Body of pancreas (tissue), 4 donors: ENCODE results near the gene GCLC. TPM values are rescaled to one million over a fixed set of nuclear protein-coding genes. Genes with fewer than 3 reads are reported as not detected.
A peak's percentile ranks its signal among the peaks of the same experiment; 100 is the strongest.
"Not testable (repeated sequence)": the region's sequence is repeated elsewhere in the genome, so short reads cannot be mapped to it uniquely, and the experiment has no call there.

Experiments used
- ATAC-seq: fragments of 150-250 bp; one replicate; pipeline ENCODE4 v1.9.1; 2016
- DNase-seq, 4 donors: peaks; one replicate each; pipeline ENCODE4 v3.0.0-alpha.2; 2019
- H3K27ac ChIP-seq, 4 donors: fragments of 200-600 bp; sonication (generic); 1 replicate in 3 of 4; 2 replicates in 1 of 4; pipeline versions ENCODE4 v1.5.1 to v1.6.1; 2016 to 2019; ENCODE audit warnings: mild to moderate bottlenecking in 1 of 4, mixed read lengths in 1 of 4, moderate library complexity in 1 of 4
- H3K27me3 ChIP-seq, 2 donors: fragments of 200-600 bp; sonication (generic); one replicate each; pipeline ENCODE4 v1.6.0; 2016; ENCODE audit warnings: mild to moderate bottlenecking in 1 of 2
- H3K36me3 ChIP-seq, 2 donors: fragments of 200-600 bp; sonication (generic); replicated peaks in 1 of 2; 2 replicates each; pipeline ENCODE4 v1.5.1; 2016; ENCODE audit warnings: low read depth in 2 of 2; ENCODE audit not compliant: insufficient read depth in 1 of 2
- H3K4me1 ChIP-seq: fragments of 200-600 bp; sonication (generic); one replicate; pipeline ENCODE4 v1.6.0; 2016
- H3K4me3 ChIP-seq, 2 donors: fragments of 200-600 bp; sonication (generic); 1 replicate in 1 of 2; 2 replicates in 1 of 2; pipeline ENCODE4 v1.5.1; 2016 to 2019
- H3K9me3 ChIP-seq, 3 donors: fragments of 200-600 bp; sonication (generic); 1 replicate in 2 of 3; 2 replicates in 1 of 3; pipeline ENCODE4 v1.5.1; 2016
- POLR2A ChIP-seq, 3 donors: fragments of 450-650 bp; IDR thresholded peaks; one replicate each; pipeline ENCODE4 v1.6.1; 2016; ENCODE audit warnings: antibody characterized with exemption in 3 of 3, mild to moderate bottlenecking in 2 of 3
- WGBS, 2 donors: methylation state at CpG; one replicate each; pipeline ENCODE4 v1.1.5; 2017; 5-methylcytosine and 5-hydroxymethylcytosine counted together
- intact Hi-C: fragments of 100-400 bp; cut with DNase I; formaldehyde crosslinking; loops from one replicate; pipeline ENCODE4 v1.15.1; 2023
- total RNA-seq, 2 donors: library from RNA; depleted of rRNA; stranded (reverse); fragments of >200 nt; gene quantifications; one replicate each; pipeline ENCODE4 v1.1.0, GENCODE V29; 2016
- TF ChIP-seq, protein P1 (sequence below), 7 experiments: fragments of 450-650 bp in 4 of 7; fragments of 200-600 bp in 3 of 7; sonication (generic) in 3 of 7; IDR thresholded peaks; one replicate each; pipeline ENCODE4 v1.5.1; 2016 to 2019; ENCODE audit warnings: antibody characterized with exemption in 7 of 7

GCLC gene
- total RNA-seq, 2 donors from 2014 or later: 27.2 to 30.7 TPM

DNA sequence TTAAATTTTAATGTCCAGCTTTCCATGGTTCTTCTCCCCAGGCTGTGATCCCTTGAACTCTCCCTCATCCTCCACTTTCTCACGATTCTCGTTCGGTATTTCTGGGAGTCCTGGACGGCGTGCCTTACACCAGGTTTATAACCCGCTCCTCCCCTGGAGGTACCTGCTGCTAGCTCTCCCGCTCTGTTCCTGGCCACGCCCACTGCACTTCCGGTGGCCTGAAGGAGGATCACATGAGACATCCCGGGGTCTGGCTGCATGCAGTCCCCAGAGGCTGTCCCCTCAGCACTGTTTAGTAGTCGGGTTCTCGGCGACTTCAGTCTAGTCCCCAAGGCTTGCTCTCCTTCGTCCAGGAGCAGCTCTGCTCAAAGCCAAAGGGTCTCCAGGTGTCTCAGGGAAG is 28.4 kb upstream of the GCLC start:
- intact Hi-C loops: no loop called here
- H3K27me3 ChIP-seq: no peaks in the 10 kb centered on the region
- DNase-seq: no peak
- no peak for ATAC-seq
- TF ChIP-seq POLR2A (IDR thresholded peaks at IDR 0.05): no peak
- TF ChIP-seq, protein P1, sequence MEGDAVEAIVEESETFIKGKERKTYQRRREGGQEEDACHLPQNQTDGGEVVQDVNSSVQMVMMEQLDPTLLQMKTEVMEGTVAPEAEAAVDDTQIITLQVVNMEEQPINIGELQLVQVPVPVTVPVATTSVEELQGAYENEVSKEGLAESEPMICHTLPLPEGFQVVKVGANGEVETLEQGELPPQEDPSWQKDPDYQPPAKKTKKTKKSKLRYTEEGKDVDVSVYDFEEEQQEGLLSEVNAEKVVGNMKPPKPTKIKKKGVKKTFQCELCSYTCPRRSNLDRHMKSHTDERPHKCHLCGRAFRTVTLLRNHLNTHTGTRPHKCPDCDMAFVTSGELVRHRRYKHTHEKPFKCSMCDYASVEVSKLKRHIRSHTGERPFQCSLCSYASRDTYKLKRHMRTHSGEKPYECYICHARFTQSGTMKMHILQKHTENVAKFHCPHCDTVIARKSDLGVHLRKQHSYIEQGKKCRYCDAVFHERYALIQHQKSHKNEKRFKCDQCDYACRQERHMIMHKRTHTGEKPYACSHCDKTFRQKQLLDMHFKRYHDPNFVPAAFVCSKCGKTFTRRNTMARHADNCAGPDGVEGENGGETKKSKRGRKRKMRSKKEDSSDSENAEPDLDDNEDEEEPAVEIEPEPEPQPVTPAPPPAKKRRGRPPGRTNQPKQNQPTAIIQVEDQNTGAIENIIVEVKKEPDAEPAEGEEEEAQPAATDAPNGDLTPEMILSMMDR (IDR thresholded peaks at IDR 0.05): no peak
- H3K36me3 ChIP-seq: no peaks in the 10 kb centered on the region
- H3K4me3 ChIP-seq: no peak overlapping the region
- H3K4me1 ChIP-seq: no peaks in the 10 kb centered on the region
- 69 to 70% methylated on average over 14 of the region's 14 CpGs for WGBS, 2 donors
- H3K27ac ChIP-seq: no peak overlapping the region
- H3K9me3 ChIP-seq: no peaks in the 10 kb centered on the region

DNA sequence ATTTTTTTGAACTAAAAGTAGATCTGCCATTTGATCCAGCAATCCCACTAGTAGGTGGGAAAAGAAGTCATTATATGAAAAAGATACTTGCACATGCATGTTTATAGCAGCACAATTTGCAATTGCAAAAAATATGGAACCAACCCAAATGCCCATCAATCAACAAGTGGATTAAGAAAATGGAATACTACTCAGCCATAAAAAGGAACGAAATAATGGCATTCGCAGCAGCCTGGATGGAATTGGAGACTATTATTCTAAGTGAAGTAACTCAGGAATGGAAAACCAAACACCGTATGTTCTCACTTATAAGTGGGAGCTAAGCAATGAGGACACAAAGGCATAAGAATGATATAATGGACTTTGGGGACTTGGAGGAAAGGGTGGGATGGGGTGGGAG is 27.5 kb upstream of the GCLC start:
- DNase-seq, ATAC-seq, H3K27me3 ChIP-seq, H3K27ac ChIP-seq, H3K4me3 ChIP-seq, H3K36me3 ChIP-seq, H3K4me1 ChIP-seq, intact Hi-C loops, H3K9me3 ChIP-seq: not testable (repeated sequence)
- WGBS, 2 donors: 73 to 76% methylated on average over 3 of the region's 3 CpGs

DNA sequence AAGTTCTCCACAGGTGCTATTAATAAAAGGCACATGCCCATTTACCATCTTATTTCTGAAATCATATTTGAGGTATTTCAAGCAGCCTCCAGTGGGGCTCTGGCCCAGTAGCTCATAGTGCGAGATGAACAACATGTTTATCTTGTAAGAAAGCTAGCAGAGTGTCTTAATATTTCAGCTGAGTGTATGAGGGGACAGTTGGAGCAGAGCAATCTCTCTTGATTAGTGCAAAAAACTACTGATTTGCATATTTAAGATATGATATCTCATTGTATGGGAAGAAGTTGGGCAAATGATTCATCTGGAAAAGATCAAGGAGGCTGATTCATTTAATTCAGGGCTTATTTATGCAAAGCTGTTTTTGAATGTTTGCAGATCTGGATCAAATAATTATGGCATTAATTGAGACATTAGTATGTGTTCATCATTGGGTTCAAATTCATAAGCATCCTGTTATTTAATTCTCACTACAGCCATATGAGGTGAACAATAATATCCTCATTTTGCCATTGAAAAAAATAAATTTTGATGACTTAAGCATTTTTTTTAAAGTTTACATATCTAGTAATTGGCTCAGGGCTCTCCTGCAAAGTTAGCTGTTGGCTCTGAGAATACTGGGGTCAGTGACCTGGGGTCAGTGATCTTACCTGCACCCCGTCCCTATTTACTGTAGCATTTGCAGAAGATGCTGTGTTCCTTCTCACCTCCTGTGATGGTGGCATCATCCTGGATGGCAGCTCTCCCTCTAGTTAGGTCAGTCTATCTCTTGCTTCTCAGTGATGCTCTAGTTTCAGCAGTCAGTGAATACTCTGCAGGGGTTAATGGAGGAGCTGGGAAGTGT is 24.1 kb upstream of the GCLC start:
- WGBS, 2 donors: 90 to 93% methylated on average over 2 of the region's 2 CpGs
- H3K9me3 ChIP-seq: no peaks in the 10 kb centered on the region
- TF ChIP-seq POLR2A (IDR thresholded peaks at IDR 0.05): no peak
- TF ChIP-seq, protein P1 (IDR thresholded peaks at IDR 0.05): no peak
- H3K27ac ChIP-seq: no peak overlapping the region
- ATAC-seq: no peak
- intact Hi-C loops: no loop called here
- no peaks in the 10 kb centered on the region for H3K27me3 ChIP-seq
- H3K4me3 ChIP-seq: no peak overlapping the region
- DNase-seq: no peak
- H3K4me1 ChIP-seq: peaks cover 19% of the 10 kb centered on the region
- H3K36me3 ChIP-seq: no peaks in the 10 kb centered on the region

DNA sequence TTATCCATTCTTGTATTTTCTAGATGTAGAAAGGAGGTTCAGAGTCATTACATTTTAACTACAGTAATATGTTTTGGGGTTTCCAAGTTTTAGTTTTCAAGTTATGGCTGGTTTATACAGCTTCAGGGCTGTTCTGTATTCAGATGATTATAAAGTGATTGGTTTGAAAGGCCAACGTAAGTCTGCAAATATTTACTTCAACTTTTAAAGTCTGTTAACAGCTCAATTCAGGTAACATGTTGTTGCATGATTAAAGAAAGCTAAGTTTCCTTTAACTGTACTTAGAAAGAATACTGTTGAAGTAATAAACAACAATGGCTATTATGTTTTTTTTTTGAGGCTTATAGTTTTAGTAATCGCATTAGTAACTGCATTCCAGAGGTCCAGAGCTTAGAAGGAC is 22.8 kb upstream of the GCLC start:
- H3K4me3 ChIP-seq: no peak overlapping the region
- no peaks in the 10 kb centered on the region for H3K9me3 ChIP-seq
- intact Hi-C loops: no loop called here
- ATAC-seq (no peak), DNase-seq (no peak)
- no peak overlapping the region for H3K27ac ChIP-seq
- no peaks in the 10 kb centered on the region for H3K27me3 ChIP-seq
- WGBS, 2 donors: 16 to 20% methylated on average over 2 of the region's 2 CpGs
- peaks cover 19% of the 10 kb centered on the region for H3K4me1 ChIP-seq
- no peaks in the 10 kb centered on the region for H3K36me3 ChIP-seq
- no peak for TF ChIP-seq POLR2A (IDR thresholded peaks at IDR 0.05)
- TF ChIP-seq, protein P1 (IDR thresholded peaks at IDR 0.05): no peak

DNA sequence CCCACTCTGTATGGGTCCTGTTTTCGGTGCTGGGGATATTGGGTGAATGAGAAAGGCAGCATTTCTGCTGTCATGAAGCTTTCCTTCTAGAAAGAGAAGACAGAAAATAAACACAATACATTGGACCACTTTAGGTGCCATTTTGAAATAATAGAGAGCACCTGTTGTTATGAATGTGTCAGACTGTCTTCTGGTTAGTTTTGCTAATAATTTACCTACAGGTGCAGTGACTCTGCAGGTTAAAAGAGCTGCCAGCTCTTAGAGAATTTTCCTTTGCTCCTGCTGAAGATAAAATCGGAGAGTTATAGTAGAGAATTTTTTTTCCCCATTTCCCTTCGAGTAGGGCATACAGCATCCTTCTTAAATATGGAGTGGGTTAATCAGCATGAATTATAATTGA is 21.9 kb upstream of the GCLC start:
- peak; percentile 68 for ATAC-seq
- intact Hi-C loops: no loop called here
- no peak for TF ChIP-seq POLR2A (IDR thresholded peaks at IDR 0.05)
- TF ChIP-seq, protein P1 (IDR thresholded peaks at IDR 0.05): no peak
- 17 to 18% methylated on average over 3 of the region's 3 CpGs for WGBS, 2 donors
- Histone ChIP-seq H3K4me1 (peaks cover 19% of the 10 kb centered on the region), H3K4me3 (no peak overlapping the region), H3K27ac (peak overlapping the region in 1 of 4 donors; percentile 39), H3K36me3 (no peaks in the 10 kb centered on the region), H3K9me3 (no peaks in the 10 kb centered on the region), H3K27me3 (no peaks in the 10 kb centered on the region)
- no peak for DNase-seq
